Measurements from ENCODE around the gene KCNT1. TPM values are rescaled to one million over a fixed set of nuclear protein-coding genes. Genes with fewer than 3 reads are reported as not detected.
A peak's percentile ranks its signal among the peaks of the same experiment; 100 is the strongest.

Gene KCNT1
- polyA plus RNA-seq, 2 of the 4 experiments (the other 2 are of a cell fraction): not detected

DNA sequence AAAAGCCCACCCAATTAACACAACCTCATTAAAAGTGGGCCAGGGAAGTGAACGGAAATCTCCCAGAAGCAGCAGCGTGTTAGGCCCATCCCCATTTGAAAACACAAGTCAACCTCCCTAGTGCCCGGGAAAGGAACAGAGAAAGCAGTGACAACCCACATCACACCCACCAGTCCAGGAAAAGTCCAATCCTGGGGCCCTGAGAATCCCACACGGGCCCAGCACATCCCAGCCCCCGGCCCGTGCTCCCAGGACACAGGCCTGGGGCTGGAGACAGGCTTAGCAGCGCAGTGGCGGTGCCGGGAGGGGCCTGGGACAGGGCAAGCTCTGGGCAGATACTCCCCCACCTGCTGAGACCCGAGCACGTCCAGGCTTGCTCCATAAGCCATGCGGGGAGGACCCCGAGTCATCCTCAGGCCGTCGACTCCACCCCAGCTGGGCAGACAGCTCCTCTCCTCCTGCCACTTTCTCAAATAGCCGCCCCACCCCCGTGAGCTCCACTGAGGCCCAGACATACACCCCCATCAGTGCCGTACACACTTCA lies 101.0 kb downstream of the KCNT1 start:
- no peaks in the 10 kb centered on the region for H3K4me1 ChIP-seq
- no peaks in the 10 kb centered on the region for H3K9me3 ChIP-seq
- TF ChIP-seq SREBF2 (IDR thresholded peaks at IDR 0.05) (no peak), MAFK (IDR thresholded peaks at IDR 0.05; ENCODE audit: partially characterized antibody) (no peak), NPAS2 (CRISPR knock-in tag; IDR thresholded peaks at IDR 0.05; ENCODE audit: borderline replicate concordance) (no peak), RARB (CRISPR knock-in tag; IDR thresholded peaks at IDR 0.05) (no peak), ZFP36 (IDR thresholded peaks at IDR 0.05; ENCODE audit: borderline replicate concordance, partially characterized antibody) (no peak), PHF8 (IDR thresholded peaks at IDR 0.05; ENCODE audit: borderline replicate concordance, low read depth) (no peak), POLR2A (IDR thresholded peaks at IDR 0.05; ENCODE audit: low read length) (no peak), JUN (IDR thresholded peaks at IDR 0.05) (no peak), RCOR1 (IDR thresholded peaks at IDR 0.05; ENCODE audit: low read depth, low read length) (no peak), HOXA7 (CRISPR knock-in tag; IDR thresholded peaks at IDR 0.05) (no peak), MAZ (IDR thresholded peaks at IDR 0.05; ENCODE audit: borderline replicate concordance, low read depth, low read length) (no peak), MYC (IDR thresholded peaks at IDR 0.05; ENCODE audit: borderline replicate concordance, low read length) (no peak), EHMT2 (IDR thresholded peaks at IDR 0.05; ENCODE audit: low read depth) (no peak), NFE2L2 (conservative IDR thresholded peaks at IDR 0.05; ENCODE audit: low read length) (no peak), SMC3 (IDR thresholded peaks at IDR 0.05) (no peak), EP300 (IDR thresholded peaks at IDR 0.05) (no peak)
- TF ChIP-seq, protein P1, sequence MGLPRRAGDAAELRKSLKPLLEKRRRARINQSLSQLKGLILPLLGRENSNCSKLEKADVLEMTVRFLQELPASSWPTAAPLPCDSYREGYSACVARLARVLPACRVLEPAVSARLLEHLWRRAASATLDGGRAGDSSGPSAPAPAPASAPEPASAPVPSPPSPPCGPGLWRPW (IDR thresholded peaks at IDR 0.05): no peak
- TF ChIP-seq, protein P2, sequence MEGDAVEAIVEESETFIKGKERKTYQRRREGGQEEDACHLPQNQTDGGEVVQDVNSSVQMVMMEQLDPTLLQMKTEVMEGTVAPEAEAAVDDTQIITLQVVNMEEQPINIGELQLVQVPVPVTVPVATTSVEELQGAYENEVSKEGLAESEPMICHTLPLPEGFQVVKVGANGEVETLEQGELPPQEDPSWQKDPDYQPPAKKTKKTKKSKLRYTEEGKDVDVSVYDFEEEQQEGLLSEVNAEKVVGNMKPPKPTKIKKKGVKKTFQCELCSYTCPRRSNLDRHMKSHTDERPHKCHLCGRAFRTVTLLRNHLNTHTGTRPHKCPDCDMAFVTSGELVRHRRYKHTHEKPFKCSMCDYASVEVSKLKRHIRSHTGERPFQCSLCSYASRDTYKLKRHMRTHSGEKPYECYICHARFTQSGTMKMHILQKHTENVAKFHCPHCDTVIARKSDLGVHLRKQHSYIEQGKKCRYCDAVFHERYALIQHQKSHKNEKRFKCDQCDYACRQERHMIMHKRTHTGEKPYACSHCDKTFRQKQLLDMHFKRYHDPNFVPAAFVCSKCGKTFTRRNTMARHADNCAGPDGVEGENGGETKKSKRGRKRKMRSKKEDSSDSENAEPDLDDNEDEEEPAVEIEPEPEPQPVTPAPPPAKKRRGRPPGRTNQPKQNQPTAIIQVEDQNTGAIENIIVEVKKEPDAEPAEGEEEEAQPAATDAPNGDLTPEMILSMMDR (IDR thresholded peaks at IDR 0.05): no peak
- TF ChIP-seq, protein P3, sequence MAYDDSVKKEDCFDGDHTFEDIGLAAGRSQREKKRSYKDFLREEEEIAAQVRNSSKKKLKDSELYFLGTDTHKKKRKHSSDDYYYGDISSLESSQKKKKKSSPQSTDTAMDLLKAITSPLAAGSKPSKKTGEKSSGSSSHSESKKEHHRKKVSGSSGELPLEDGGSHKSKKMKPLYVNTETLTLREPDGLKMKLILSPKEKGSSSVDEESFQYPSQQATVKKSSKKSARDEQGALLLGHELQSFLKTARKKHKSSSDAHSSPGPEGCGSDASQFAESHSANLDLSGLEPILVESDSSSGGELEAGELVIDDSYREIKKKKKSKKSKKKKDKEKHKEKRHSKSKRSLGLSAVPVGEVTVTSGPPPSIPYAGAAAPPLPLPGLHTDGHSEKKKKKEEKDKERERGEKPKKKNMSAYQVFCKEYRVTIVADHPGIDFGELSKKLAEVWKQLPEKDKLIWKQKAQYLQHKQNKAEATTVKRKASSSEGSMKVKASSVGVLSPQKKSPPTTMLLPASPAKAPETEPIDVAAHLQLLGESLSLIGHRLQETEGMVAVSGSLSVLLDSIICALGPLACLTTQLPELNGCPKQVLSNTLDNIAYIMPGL (CRISPR knock-in tag; IDR thresholded peaks at IDR 0.05; ENCODE audit: borderline replicate concordance): no peak
- TF ChIP-seq, protein P4, sequence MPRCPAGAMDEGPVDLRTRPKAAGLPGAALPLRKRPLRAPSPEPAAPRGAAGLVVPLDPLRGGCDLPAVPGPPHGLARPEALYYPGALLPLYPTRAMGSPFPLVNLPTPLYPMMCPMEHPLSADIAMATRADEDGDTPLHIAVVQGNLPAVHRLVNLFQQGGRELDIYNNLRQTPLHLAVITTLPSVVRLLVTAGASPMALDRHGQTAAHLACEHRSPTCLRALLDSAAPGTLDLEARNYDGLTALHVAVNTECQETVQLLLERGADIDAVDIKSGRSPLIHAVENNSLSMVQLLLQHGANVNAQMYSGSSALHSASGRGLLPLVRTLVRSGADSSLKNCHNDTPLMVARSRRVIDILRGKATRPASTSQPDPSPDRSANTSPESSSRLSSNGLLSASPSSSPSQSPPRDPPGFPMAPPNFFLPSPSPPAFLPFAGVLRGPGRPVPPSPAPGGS (IDR thresholded peaks at IDR 0.05): no peak
- ChIA-PET POLR2A (interaction anchor here (0.5 kb wide), 1 partner anchor 308 kb away, joined by 8 read pairs; no protein-coding TSS in a partner anchor), CTCF (interaction anchor here (1.9 kb wide), 2 partner anchors 9 to 319 kb away, joined by 4 to 5 read pairs; no protein-coding TSS in a partner anchor)
- H3K4me2 ChIP-seq: no peak overlapping the region
- DNase-seq (ENCODE audit: low read depth in 1 of 2, low spot score in 1 of 2) (no peak), FAIRE-seq (no peak), ATAC-seq (no peak)
- 73% methylated on average over 13 of the region's 18 CpGs for WGBS (ENCODE audit: missing lambda C conversion rate)
- H3K27ac ChIP-seq: no peak overlapping the region
- no peak overlapping the region for H3K4me3 ChIP-seq

DNA sequence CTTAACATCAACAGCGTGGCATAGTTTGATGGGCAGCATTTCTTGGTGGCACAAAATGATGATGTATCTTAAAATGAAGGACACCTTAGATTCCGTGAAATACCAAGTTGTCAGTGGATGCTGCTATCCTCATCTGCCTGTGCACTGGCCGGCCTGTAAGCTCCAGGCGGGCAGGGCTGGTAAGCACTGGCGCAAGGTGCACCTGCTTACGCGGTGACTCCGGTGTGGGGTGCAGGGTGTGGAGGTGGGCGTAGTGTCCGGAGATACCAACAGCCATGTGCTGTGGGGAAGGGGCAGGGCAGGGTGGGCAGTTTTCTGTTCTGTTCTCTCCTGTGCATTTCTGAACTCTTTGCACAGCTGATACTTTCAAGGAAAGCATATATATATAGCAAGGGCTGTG lies 101.5 kb downstream of the KCNT1 start:
- POLR2A ChIA-PET: interaction anchor here (0.5 kb wide), 1 partner anchor 308 kb away, joined by 8 read pairs; no protein-coding TSS in a partner anchor
- no peak for DNase-seq (ENCODE audit: low read depth in 1 of 2, low spot score in 1 of 2)

More for the DNA sequence above, 101.5 kb downstream of the KCNT1 start:
- Histone ChIP-seq H3K4me1 (no peaks in the 10 kb centered on the region), H3K27ac (no peak overlapping the region), H3K4me2 (no peak overlapping the region), H3K9me3 (no peaks in the 10 kb centered on the region), H3K4me3 (no peak overlapping the region)
- TF ChIP-seq FOSL2 (IDR thresholded peaks at IDR 0.05) (no peak), FOSL2 (CRISPR knock-in tag; IDR thresholded peaks at IDR 0.05) (no peak), PHF8 (IDR thresholded peaks at IDR 0.05; ENCODE audit: borderline replicate concordance, low read depth) (no peak), POLR2A (IDR thresholded peaks at IDR 0.05; ENCODE audit: low read length) (no peak), CBX8 (IDR thresholded peaks at IDR 0.05) (no peak), MYC (IDR thresholded peaks at IDR 0.05; ENCODE audit: borderline replicate concordance, low read length) (no peak), RFX5 (IDR thresholded peaks at IDR 0.05) (no peak), NFE2L2 (conservative IDR thresholded peaks at IDR 0.05; ENCODE audit: low read length) (no peak), EHMT2 (IDR thresholded peaks at IDR 0.05; ENCODE audit: low read depth) (no peak), JUN (IDR thresholded peaks at IDR 0.05) (no peak), HDAC2 (IDR thresholded peaks at IDR 0.05) (no peak), BHLHE40 (IDR thresholded peaks at IDR 0.05; ENCODE audit: low read depth, low read length) (no peak), JUNB (IDR thresholded peaks at IDR 0.05) (no peak), ZFP36 (IDR thresholded peaks at IDR 0.05; ENCODE audit: borderline replicate concordance, partially characterized antibody) (no peak), FOXS1 (CRISPR knock-in tag; IDR thresholded peaks at IDR 0.05) (no peak), CHD2 (IDR thresholded peaks at IDR 0.05; ENCODE audit: low read length, partially characterized antibody) (no peak), MAFK (IDR thresholded peaks at IDR 0.05; ENCODE audit: partially characterized antibody) (no peak), NR3C1 (IDR thresholded peaks at IDR 0.05) (no peak)
- TF ChIP-seq, protein P5, sequence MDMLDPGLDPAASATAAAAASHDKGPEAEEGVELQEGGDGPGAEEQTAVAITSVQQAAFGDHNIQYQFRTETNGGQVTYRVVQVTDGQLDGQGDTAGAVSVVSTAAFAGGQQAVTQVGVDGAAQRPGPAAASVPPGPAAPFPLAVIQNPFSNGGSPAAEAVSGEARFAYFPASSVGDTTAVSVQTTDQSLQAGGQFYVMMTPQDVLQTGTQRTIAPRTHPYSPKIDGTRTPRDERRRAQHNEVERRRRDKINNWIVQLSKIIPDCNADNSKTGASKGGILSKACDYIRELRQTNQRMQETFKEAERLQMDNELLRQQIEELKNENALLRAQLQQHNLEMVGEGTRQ (IDR thresholded peaks at IDR 0.05): no peak
- TF ChIP-seq, protein P4 (IDR thresholded peaks at IDR 0.05): no peak
- CTCF ChIA-PET: interaction anchor here (1.9 kb wide), 2 partner anchors 9 to 319 kb away, joined by 4 to 5 read pairs; no protein-coding TSS in a partner anchor
- 94% methylated on average over 10 of the region's 10 CpGs for WGBS (ENCODE audit: missing lambda C conversion rate)
- ATAC-seq (0 out of 6 replicates have a peak, but pooled peaks of 1 of the 2 experiments have one; percentile 16), FAIRE-seq (no peak)
